ENCODE results near the gene MYPOP.

DNA sequence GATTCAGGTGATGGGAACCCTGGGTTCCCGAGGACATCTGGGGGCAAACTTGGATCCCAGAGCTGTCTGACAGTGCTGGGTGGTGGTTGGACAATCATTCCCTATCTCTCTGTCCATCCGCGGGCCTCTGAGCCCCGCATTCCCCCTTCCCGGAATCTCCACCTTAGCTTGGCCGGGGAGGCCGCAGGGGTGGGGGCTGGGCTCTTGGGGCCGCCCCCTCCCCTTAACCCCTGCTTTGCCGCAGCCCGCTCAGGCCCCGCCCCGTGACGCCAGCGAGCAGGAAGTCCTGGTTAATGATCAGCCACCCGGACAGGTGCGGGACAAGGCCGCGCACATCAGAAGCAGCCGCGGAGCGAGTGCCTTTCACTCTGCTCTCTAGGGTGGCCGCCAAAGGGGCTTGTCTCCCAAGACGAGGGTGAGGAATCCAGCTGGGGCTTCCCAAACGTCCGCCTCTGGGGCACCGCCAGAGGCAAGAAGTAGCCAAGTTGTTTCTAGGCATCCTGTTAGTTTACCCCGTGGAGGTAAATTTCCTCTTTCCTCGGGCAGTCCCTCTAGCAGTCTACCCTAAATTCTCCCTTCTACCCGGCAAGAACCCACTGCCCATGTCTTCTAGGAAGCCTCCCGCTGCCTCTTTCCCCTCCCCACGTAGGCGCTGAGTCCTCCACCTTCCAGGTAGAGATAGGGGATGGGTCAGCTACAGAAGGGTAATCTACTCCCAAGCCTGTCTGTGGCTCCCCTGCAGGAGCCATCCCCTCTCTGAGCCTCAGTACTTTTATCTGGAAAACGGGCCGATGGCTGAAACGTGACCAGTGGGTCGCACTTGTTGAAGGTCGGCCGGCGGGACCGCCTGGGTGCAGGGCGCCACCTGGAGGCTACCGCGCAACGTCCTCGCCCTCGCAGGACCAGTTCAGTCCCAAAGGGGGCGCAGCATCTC lies 19.5 kb downstream of the MYPOP start:
- TF ChIP-seq POLR2A (IDR thresholded peaks at IDR 0.05; ENCODE audit: extremely low read depth, insufficient read length) (no peak), MYC (IDR thresholded peaks at IDR 0.05; ENCODE audit: low read depth, low read length) (no peak; the same call in 1 of the 2 replicates)
- TF ChIP-seq, protein P1, sequence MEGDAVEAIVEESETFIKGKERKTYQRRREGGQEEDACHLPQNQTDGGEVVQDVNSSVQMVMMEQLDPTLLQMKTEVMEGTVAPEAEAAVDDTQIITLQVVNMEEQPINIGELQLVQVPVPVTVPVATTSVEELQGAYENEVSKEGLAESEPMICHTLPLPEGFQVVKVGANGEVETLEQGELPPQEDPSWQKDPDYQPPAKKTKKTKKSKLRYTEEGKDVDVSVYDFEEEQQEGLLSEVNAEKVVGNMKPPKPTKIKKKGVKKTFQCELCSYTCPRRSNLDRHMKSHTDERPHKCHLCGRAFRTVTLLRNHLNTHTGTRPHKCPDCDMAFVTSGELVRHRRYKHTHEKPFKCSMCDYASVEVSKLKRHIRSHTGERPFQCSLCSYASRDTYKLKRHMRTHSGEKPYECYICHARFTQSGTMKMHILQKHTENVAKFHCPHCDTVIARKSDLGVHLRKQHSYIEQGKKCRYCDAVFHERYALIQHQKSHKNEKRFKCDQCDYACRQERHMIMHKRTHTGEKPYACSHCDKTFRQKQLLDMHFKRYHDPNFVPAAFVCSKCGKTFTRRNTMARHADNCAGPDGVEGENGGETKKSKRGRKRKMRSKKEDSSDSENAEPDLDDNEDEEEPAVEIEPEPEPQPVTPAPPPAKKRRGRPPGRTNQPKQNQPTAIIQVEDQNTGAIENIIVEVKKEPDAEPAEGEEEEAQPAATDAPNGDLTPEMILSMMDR (IDR thresholded peaks at IDR 0.05; ENCODE audit: low read depth, low read length) = peak; percentile 100
- TF ChIP-seq, protein P2, sequence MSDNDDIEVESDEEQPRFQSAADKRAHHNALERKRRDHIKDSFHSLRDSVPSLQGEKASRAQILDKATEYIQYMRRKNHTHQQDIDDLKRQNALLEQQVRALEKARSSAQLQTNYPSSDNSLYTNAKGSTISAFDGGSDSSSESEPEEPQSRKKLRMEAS (IDR thresholded peaks at IDR 0.05; ENCODE audit: low read depth, low read length) = peak; percentile 88

Data from NB4 (cell line).